DND-41 (cell line): ENCODE data around the gene SHANK3.

Experiments
- ATAC-seq: fragments of 200-7000 bp; cut with Tn5 transposase; 3 replicates; pipeline ENCODE4 v1.9.1; 2021; ENCODE audit warnings: low read depth; ENCODE audit not compliant: insufficient read depth
- DNase-seq: peaks from one replicate; pipeline ENCODE4 v3.0.0-alpha.2; 2020
- H2AFZ ChIP-seq: 2 replicates; pipeline ENCODE4 v1.6.0; 2012; ENCODE audit warnings: low read depth, low read length
- H3K27ac ChIP-seq: 2 replicates; pipeline ENCODE4 v1.5.1; 2012; ENCODE audit warnings: low read length, inconsistent platforms
- H3K27me3 ChIP-seq: fragments of 200-600 bp; sonication (generic); 2 replicates; pipeline ENCODE4 v1.6.0; 2012; ENCODE audit warnings: low read length, mild to moderate bottlenecking, inconsistent platforms; ENCODE audit not compliant: insufficient read depth, poor library complexity
- H3K36me3 ChIP-seq: 2 replicates; pipeline ENCODE4 v1.5.1; 2012; ENCODE audit warnings: low read length, inconsistent platforms; ENCODE audit not compliant: insufficient read depth
- H3K4me1 ChIP-seq: 2 replicates; pipeline ENCODE4 v1.5.1; 2012; ENCODE audit warnings: mild to moderate bottlenecking, low read length; ENCODE audit not compliant: insufficient read depth
- H3K4me2 ChIP-seq: 2 replicates; pipeline ENCODE4 v1.6.0; 2012; ENCODE audit warnings: mild to moderate bottlenecking, moderate library complexity, low read length, inconsistent platforms; ENCODE audit not compliant: insufficient read depth
- H3K4me3 ChIP-seq, 2 experiments: fragments of 200-600 bp in 1 of 2; shearing (Covaris generic) in 1 of 2; 2 replicates each; pipeline ENCODE4 v1.5.1; 2012 to 2016; ENCODE audit warnings: inconsistent platforms in 2 of 2, low read length in 2 of 2, mild to moderate bottlenecking in 2 of 2, low read depth in 1 of 2, moderate library complexity in 1 of 2
- H3K79me2 ChIP-seq: 2 replicates; pipeline ENCODE4 v1.6.0; 2012; ENCODE audit warnings: low read length, inconsistent platforms; ENCODE audit not compliant: insufficient read depth
- H3K9ac ChIP-seq: 2 replicates; pipeline ENCODE4 v1.6.0; 2012; ENCODE audit warnings: low read depth, mild to moderate bottlenecking, inconsistent platforms, low read length, moderate library complexity
- H3K9me3 ChIP-seq: 2 replicates; pipeline ENCODE4 v1.5.1; 2012; ENCODE audit warnings: low read length, moderate library complexity, mild to moderate bottlenecking, inconsistent platforms; ENCODE audit not compliant: insufficient read depth, severe bottlenecking
- H4K20me1 ChIP-seq: 2 replicates; pipeline ENCODE4 v1.6.0; 2012; ENCODE audit warnings: low read length; ENCODE audit not compliant: insufficient read depth
- CTCF ChIP-seq: IDR thresholded peaks from 2 replicates; pipeline ENCODE4 v1.5.1; 2012; ENCODE audit warnings: borderline replicate concordance, low read length, moderate library complexity, mild to moderate bottlenecking; ENCODE audit not compliant: poor library complexity, severe bottlenecking; ENCODE audit errors: extremely low read depth
- EZH2 ChIP-seq: IDR thresholded peaks from 3 replicates; pipeline ENCODE4 v1.6.1; 2012; ENCODE audit warnings: borderline replicate concordance, low read depth, mild to moderate bottlenecking, moderate library complexity, low read length, inconsistent platforms; ENCODE audit not compliant: severe bottlenecking

The SHANK3 gene

GRCh38 chr22:50703726-50704509 is 31.3 kb downstream of the SHANK3 start:
- Histone ChIP-seq H3K36me3 (no peaks in the 10 kb centered on the region), H4K20me1 (0 out of 2 replicates have a peak, but pooled peaks cover 3% of the 10 kb centered on the region), H2AFZ (no peak overlapping the region), H3K79me2 (no peaks in the 10 kb centered on the region), H3K9me3 (no peaks in the 10 kb centered on the region), H3K27ac (no peak overlapping the region), H3K4me3 (no peak overlapping the region), H3K4me1 (peaks cover 10% of the 10 kb centered on the region), H3K9ac (no peak overlapping the region), H3K4me2 (no peak overlapping the region), H3K27me3 (no peaks in the 10 kb centered on the region)
- TF ChIP-seq CTCF (no peak), EZH2 (no peak)
- ATAC-seq (no peak), DNase-seq (no peak)

- Histone ChIP-seq H3K4me1 (peaks cover 10% of the 10 kb centered on the region), H3K27ac (no peak overlapping the region), H2AFZ (no peak overlapping the region), H3K79me2 (no peaks in the 10 kb centered on the region), H3K36me3 (no peaks in the 10 kb centered on the region), H3K9me3 (no peaks in the 10 kb centered on the region), H3K4me2 (no peak overlapping the region), H3K27me3 (no peaks in the 10 kb centered on the region), H3K9ac (no peak overlapping the region), H3K4me3 (no peak overlapping the region), H4K20me1 (no peaks in the 10 kb centered on the region)
- DNase-seq (no peak), ATAC-seq (no peak)
- TF ChIP-seq EZH2 (no peak), CTCF (no peak)
These were observed 32.0 kb downstream of the SHANK3 start for GRCh38 chr22:50704510-50705218.

- no peak overlapping the region for H2AFZ ChIP-seq
- no peak overlapping the region for H3K27ac ChIP-seq
- no peak overlapping the region for H3K9ac ChIP-seq
- H3K4me1 ChIP-seq, result peaks cover 10% of the 10 kb centered on the region
- H3K4me3 ChIP-seq, result no peak overlapping the region
- no peaks in the 10 kb centered on the region for H3K9me3 ChIP-seq
- no peaks in the 10 kb centered on the region for H3K27me3 ChIP-seq
- no peaks in the 10 kb centered on the region for H3K36me3 ChIP-seq
- no peak overlapping the region for H3K4me2 ChIP-seq
- ATAC-seq (peak; percentile 63; the same call in 2 of the 3 replicates), DNase-seq (peak; percentile 62)
- H4K20me1 ChIP-seq, result no peaks in the 10 kb centered on the region
- H3K79me2 ChIP-seq, result no peaks in the 10 kb centered on the region
- TF ChIP-seq EZH2 (no peak), CTCF (no peak)
These were observed 32.6 kb downstream of the SHANK3 start for GRCh38 chr22:50705219-50705691.
